IMR-90 (cell line): ENCODE data around the gene IGFBPL1. TPM values are rescaled to one million over a fixed set of nuclear protein-coding genes. Genes with fewer than 3 reads are reported as not detected.

Source experiments
- ATAC-seq: fragments of 200-7000 bp; cut with Tn5 transposase; 2 replicates; pipeline ENCODE4 v1.9.1; 2020; ENCODE audit warnings: low read depth, mild to moderate bottlenecking, moderate library complexity
- BruUV-seq: library from RNA; stranded (reverse); fragments of 400-500 nt; replicated peaks from 2 replicates; lab custom pipeline; 2021; lab: Mats Ljungman, UMichigan
- CTCF ChIA-PET: fragments of 300-600 bp; formaldehyde crosslinking; extraction: SDS; loops from one replicate; lab custom pipeline; 2021; ENCODE audit warnings: antibody characterized with exemption; lab: Yijun Ruan, JAX
- POLR2A ChIA-PET: fragments of 300-600 bp; sonication (Branson Sonifier 250); formaldehyde crosslinking; loops from one replicate; lab custom pipeline; 2022; ENCODE audit warnings: antibody characterized with exemption; ENCODE audit not compliant: unreplicated experiment; lab: Charles Lee
- DNase-seq: peaks from one replicate; pipeline ENCODE4 v3.0.0; 2013
- H2AFZ ChIP-seq: replicated peaks from 2 replicates; pipeline ENCODE3; 2013; ENCODE audit warnings: low read length, mild to moderate bottlenecking; ENCODE audit not compliant: poor library complexity
- H2AK5ac ChIP-seq: 2 replicates; pipeline ENCODE4 v1.6.1; 2013; ENCODE audit warnings: low read depth, low read length, inconsistent platforms
- H2AK9ac ChIP-seq: replicated peaks from 2 replicates; pipeline ENCODE3; 2013; ENCODE audit warnings: mild to moderate bottlenecking, low read depth, low read length, moderate library complexity; ENCODE audit not compliant: poor library complexity
- H2BK120ac ChIP-seq: 2 replicates; pipeline ENCODE4 v1.6.1; 2013; ENCODE audit warnings: low read depth, low read length, inconsistent platforms
- H2BK15ac ChIP-seq: 3 replicates; pipeline ENCODE4 v1.6.1; 2013; ENCODE audit warnings: low read depth, low read length, inconsistent platforms
- H2BK20ac ChIP-seq: 2 replicates; pipeline ENCODE4 v1.6.1; 2013; ENCODE audit warnings: low read depth, mild to moderate bottlenecking, inconsistent platforms, low read length, moderate library complexity
- H2BK5ac ChIP-seq: 2 replicates; pipeline ENCODE4 v1.6.1; 2013; ENCODE audit warnings: mild to moderate bottlenecking, low read depth, low read length, inconsistent platforms; ENCODE audit not compliant: poor library complexity, severe bottlenecking
- H3K14ac ChIP-seq: replicated peaks from 2 replicates; pipeline ENCODE4 v1.6.1; 2013; ENCODE audit warnings: low read depth, low read length, inconsistent platforms
- H3K18ac ChIP-seq: 2 replicates; pipeline ENCODE4 v1.6.1; 2013; ENCODE audit warnings: low read depth, low read length, control low read depth
- H3K23ac ChIP-seq: 2 replicates; pipeline ENCODE4 v1.6.1; 2013; ENCODE audit warnings: low read depth, low read length, inconsistent platforms
- H3K27ac ChIP-seq: 2 replicates; pipeline ENCODE4 v1.5.1; 2013; ENCODE audit warnings: mild to moderate bottlenecking, control low read depth, low read length; ENCODE audit not compliant: insufficient read depth
- H3K27me3 ChIP-seq: 2 replicates; pipeline ENCODE4 v1.6.1; 2013; ENCODE audit warnings: low read length; ENCODE audit not compliant: control insufficient read depth, insufficient read depth
- H3K36me3 ChIP-seq: 2 replicates; pipeline ENCODE4 v1.6.1; 2013; ENCODE audit warnings: low read length, mixed read lengths; ENCODE audit not compliant: control insufficient read depth, insufficient read depth
- H3K4ac ChIP-seq: 2 replicates; pipeline ENCODE4 v1.6.1; 2013; ENCODE audit warnings: low read depth, low read length, inconsistent platforms
- H3K4me1 ChIP-seq: 2 replicates; pipeline ENCODE4 v1.6.1; 2013; ENCODE audit warnings: low read length, mixed read lengths; ENCODE audit not compliant: control insufficient read depth, insufficient read depth
- H3K4me2 ChIP-seq: 2 replicates; pipeline ENCODE4 v1.6.1; 2013; ENCODE audit warnings: low read depth, mild to moderate bottlenecking, control low read depth, low read length, moderate library complexity
- H3K4me3 ChIP-seq: 2 replicates; pipeline ENCODE4 v1.5.1; 2013; ENCODE audit warnings: low read depth, mild to moderate bottlenecking, control low read depth, low read length, moderate library complexity; ENCODE audit not compliant: insufficient read depth
- H3K56ac ChIP-seq: 2 replicates; pipeline ENCODE4 v1.6.1; 2013; ENCODE audit warnings: low read length, inconsistent platforms; ENCODE audit not compliant: insufficient read depth; ENCODE audit errors: extremely low read depth
- H3K79me1 ChIP-seq, 2 experiments: 2 replicates each; pipeline ENCODE4 v1.6.1; 2013; ENCODE audit warnings: low read length in 2 of 2, inconsistent platforms in 1 of 2, low read depth in 1 of 2
- H3K9ac ChIP-seq: 2 replicates; pipeline ENCODE4 v1.6.1; 2013; ENCODE audit warnings: low read depth, low read length, control low read depth
- H3K9me1 ChIP-seq: 2 replicates; pipeline ENCODE4 v1.6.1; 2013; ENCODE audit warnings: low read length, inconsistent platforms; ENCODE audit not compliant: insufficient read depth
- H3K9me3 ChIP-seq: 2 replicates; pipeline ENCODE4 v1.6.1; 2013; ENCODE audit warnings: low read length; ENCODE audit not compliant: control insufficient read depth, insufficient read depth
- H4K20me1 ChIP-seq: 2 replicates; pipeline ENCODE4 v1.6.1; 2013; ENCODE audit warnings: low read length, inconsistent platforms; ENCODE audit not compliant: insufficient read depth
- H4K5ac ChIP-seq: 2 replicates; pipeline ENCODE4 v1.6.1; 2013; ENCODE audit warnings: mild to moderate bottlenecking, low read depth, low read length, control low read depth
- H4K8ac ChIP-seq, 2 experiments: 2 replicates each; pipeline ENCODE4 v1.6.1; 2013; ENCODE audit warnings: low read depth in 2 of 2, low read length in 2 of 2, control low read depth in 1 of 2, inconsistent platforms in 1 of 2
- H4K91ac ChIP-seq: 2 replicates; pipeline ENCODE4 v1.6.1; 2013; ENCODE audit warnings: low read depth, low read length, inconsistent platforms; ENCODE audit not compliant: insufficient read depth
- CEBPB ChIP-seq: IDR thresholded peaks from 2 replicates; pipeline ENCODE4 v1.6.1; 2012; ENCODE audit warnings: low read depth, low read length, improper control_type of control experiment
- CHD1 ChIP-seq: IDR thresholded peaks from 2 replicates; pipeline ENCODE4 v1.6.1; 2012; ENCODE audit warnings: low read depth, low read length, improper control_type of control experiment
- FOS ChIP-seq: fragments of 150-350 bp; IDR thresholded peaks from 2 replicates; pipeline ENCODE4 v1.6.1; 2016; ENCODE audit warnings: low read depth, low read length
- MAFK ChIP-seq: IDR thresholded peaks from 2 replicates; pipeline ENCODE4 v1.6.1; 2012; ENCODE audit warnings: low read depth, low read length, improper control_type of control experiment
- MAZ ChIP-seq: IDR thresholded peaks from 2 replicates; pipeline ENCODE4 v1.6.1; 2012; ENCODE audit warnings: low read depth, mild to moderate bottlenecking, low read length, improper control_type of control experiment, moderate library complexity, borderline replicate concordance
- NFE2L2 ChIP-seq: fragments of 150-350 bp; IDR thresholded peaks from 2 replicates; pipeline ENCODE4 v1.6.1; 2016; ENCODE audit warnings: low read depth, mild to moderate bottlenecking, low read length
- POLR2A ChIP-seq: IDR thresholded peaks from 2 replicates; pipeline ENCODE4 v1.6.1; 2012; ENCODE audit warnings: mild to moderate bottlenecking, low read depth, low read length
- RAD21 ChIP-seq: IDR thresholded peaks from 2 replicates; pipeline ENCODE4 v1.6.1; 2012; ENCODE audit warnings: low read length, improper control_type of control experiment
- RCOR1 ChIP-seq: IDR thresholded peaks from 2 replicates; pipeline ENCODE4 v1.6.1; 2012; ENCODE audit warnings: mild to moderate bottlenecking, low read length, improper control_type of control experiment; ENCODE audit not compliant: insufficient replicate concordance
- WGBS, 2 experiments: methylation state at CpG; one replicate each; pipeline versions ENCODE4 v1.1.5 to v1.1.7; 2013; ENCODE audit warnings: missing lambda C conversion rate in 2 of 2; ENCODE audit not compliant: insufficient read length in 1 of 2; ENCODE audit errors: extremely low coverage in 2 of 2; 5-methylcytosine and 5-hydroxymethylcytosine counted together
- dilution Hi-C: fragments of 300-500 bp; cut with HindIII; formaldehyde crosslinking; loops from one replicate; pipeline ENCODE4 v1.14.3; 2018; ENCODE audit warnings: low sequenced_read_pairs; ENCODE audit not compliant: unreplicated experiment
- in situ Hi-C: fragments of 300-500 bp; cut with MboI; formaldehyde crosslinking; loops from 3 replicates; pipeline ENCODE4 v1.14.3; 2019; ENCODE audit warnings: low sequenced_read_pairs, inconsistent platforms, mixed read lengths
- intact Hi-C: fragments of 100-400 bp; cut with micrococcal nuclease; formaldehyde crosslinking; loops from 2 replicates; pipeline ENCODE4 v1.10.0; 2022
- polyA plus RNA-seq, 3 experiments: library from polyadenylated mRNA; depleted of rRNA; stranded (reverse); fragments of >200 nt; gene quantifications; 2 replicates each; pipeline ENCODE4 v1.2.3, GENCODE V29; 2012; ENCODE audit warnings: low replicate concordance in 1 of 3
- total RNA-seq: library from RNA; depleted of rRNA; stranded (reverse); fragments of >200 nt; gene quantifications from 2 replicates; pipeline ENCODE4 v1.2.3, GENCODE V29; 2012
- TF ChIP-seq, protein P1 (sequence below): fragments of 150-350 bp; IDR thresholded peaks from 2 replicates; pipeline ENCODE4 v1.6.1; 2017; ENCODE audit warnings: mild to moderate bottlenecking, antibody characterized with exemption, low read length, low read depth

IGFBPL1 gene
- total and polyA plus RNA-seq, 2 of the 4 experiments (the other 2 are of a cell fraction): not detected

DNA sequence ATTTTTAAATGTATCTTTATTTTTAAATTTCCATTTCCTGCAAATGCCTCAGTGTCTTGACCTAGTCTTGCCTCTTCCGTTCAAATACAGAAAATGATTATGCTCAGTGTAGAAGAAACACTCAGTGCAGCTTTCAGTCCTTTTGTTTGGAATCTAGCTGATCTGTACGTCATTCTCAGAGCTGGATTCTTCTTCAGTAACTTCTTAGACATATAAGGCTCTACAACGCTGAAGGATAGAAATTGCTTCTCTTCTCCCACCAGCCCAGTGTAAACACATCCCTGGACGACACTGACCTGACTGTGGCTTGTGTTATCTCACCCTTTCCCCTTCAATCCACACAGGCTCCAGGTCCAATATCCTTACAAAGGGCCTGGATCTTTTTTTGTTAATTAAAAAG, 34.9 kb downstream of the IGFBPL1 start:
- H2AK5ac ChIP-seq: no peak overlapping the region
- DNase-seq (peak; percentile 80), ATAC-seq (peak; percentile 7; the same call in 1 of the 2 replicates)
- 15% methylated on average over 2 of the region's 4 CpGs; no CpG with 5 or more reads in 1 of the 2 experiments for WGBS, 2 experiments
- no peak overlapping the region for H4K5ac ChIP-seq
- H2AK9ac ChIP-seq: no peak overlapping the region
- H4K8ac ChIP-seq: peak overlapping the region; percentile 6 to 13; a peak in 2 of 4 replicates
- dilution Hi-C loops: loop anchor here (25.0 kb wide), 1 partner anchor 477 kb away; the partner anchor contains the start of gene SLC25A51
- no peak overlapping the region for H3K14ac ChIP-seq
- H2AFZ ChIP-seq: no peak overlapping the region
- H4K20me1 ChIP-seq: no peaks in the 10 kb centered on the region
- no peak overlapping the region for H3K23ac ChIP-seq
- peak overlapping the region; percentile 64; the same call in 1 of the 2 replicates for H3K27ac ChIP-seq
- H3K79me1 ChIP-seq: peaks cover under 1 to 18% of the 10 kb centered on the region in 2 experiments; a peak in 3 of 4 replicates
- H3K27me3 ChIP-seq: no peaks in the 10 kb centered on the region
- no peak overlapping the region for H3K4ac ChIP-seq
- ChIA-PET CTCF (interaction anchor here (0.7 kb wide), 1 partner anchor 540 kb away, joined by 7 read pairs; no protein-coding TSS in a partner anchor), POLR2A (no interaction called here)
- H2BK120ac ChIP-seq: no peak overlapping the region
- no peak overlapping the region for H2BK20ac ChIP-seq
- H3K56ac ChIP-seq: no peak overlapping the region
- H2BK5ac ChIP-seq: peak overlapping the region; percentile 87
- no peak overlapping the region for H3K4me3 ChIP-seq
- no peak overlapping the region for H2BK15ac ChIP-seq
- intact Hi-C loops: no loop called here
- in situ Hi-C loops: no loop called here
- H3K4me2 ChIP-seq: peak overlapping the region; percentile 29; the same call in 1 of the 2 replicates
- no peaks in the 10 kb centered on the region for H3K9me3 ChIP-seq
- peaks cover 11% of the 10 kb centered on the region for H3K4me1 ChIP-seq
- H3K9me1 ChIP-seq: peaks cover 10% of the 10 kb centered on the region
- no peaks in the 10 kb centered on the region for H3K36me3 ChIP-seq
- H3K18ac ChIP-seq: peak overlapping the region; percentile 33; the same call in 1 of the 2 replicates
- no peak overlapping the region for H4K91ac ChIP-seq
- no peak overlapping the region for H3K9ac ChIP-seq
- TF ChIP-seq MAZ: no peak
- no peak for TF ChIP-seq MAFK
- TF ChIP-seq, protein P1, sequence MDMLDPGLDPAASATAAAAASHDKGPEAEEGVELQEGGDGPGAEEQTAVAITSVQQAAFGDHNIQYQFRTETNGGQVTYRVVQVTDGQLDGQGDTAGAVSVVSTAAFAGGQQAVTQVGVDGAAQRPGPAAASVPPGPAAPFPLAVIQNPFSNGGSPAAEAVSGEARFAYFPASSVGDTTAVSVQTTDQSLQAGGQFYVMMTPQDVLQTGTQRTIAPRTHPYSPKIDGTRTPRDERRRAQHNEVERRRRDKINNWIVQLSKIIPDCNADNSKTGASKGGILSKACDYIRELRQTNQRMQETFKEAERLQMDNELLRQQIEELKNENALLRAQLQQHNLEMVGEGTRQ: no peak
- no peak for TF ChIP-seq POLR2A
- TF ChIP-seq RAD21: no peak
- TF ChIP-seq FOS: no peak
- TF ChIP-seq NFE2L2: no peak
- TF ChIP-seq CEBPB: no peak
- TF ChIP-seq RCOR1: no peak
- TF ChIP-seq CHD1: no peak
- no TSS peak for BruUV-seq
